ENCODE data around the gene CPT1B. TPM values are rescaled to one million over a fixed set of nuclear protein-coding genes. Genes with fewer than 3 reads are reported as not detected.

The CPT1B gene
- total and polyA plus RNA-seq, 2 donors (not counting 3 experiments of a cell fraction or from before 2014, with no cell fraction given), result 7.1 TPM

GRCh38 chr22:50610581-50610980 lies 32.4 kb upstream of the CPT1B start:
- intact Hi-C loops (cut with micrococcal nuclease), result no loop called here
- dilution Hi-C loops (cut with MboI; ENCODE audit: extremely low pct_ligation_motif_present, low sequenced_read_pairs), result no loop called here
- no peak for FAIRE-seq
- Histone ChIP-seq H3K9me1 (replicated peaks; ENCODE audit: control insufficient read depth, extremely low read depth, insufficient read depth, low read length) (no peaks in the 10 kb centered on the region), H3K36me3 (ENCODE audit: control insufficient read depth in 2 of 2, extremely low read depth in 1 of 2, insufficient read depth in 2 of 2, low read length in 2 of 2) (no peaks in the 10 kb centered on the region), H3K4me2 (ENCODE audit: insufficient read depth, low read length) (no peak overlapping the region), H2AFZ (ENCODE audit: low read depth, low read length) (no peak overlapping the region), H3K9me3 (replicated peaks; ENCODE audit: control insufficient read depth, insufficient read depth, low read length) (no peaks in the 10 kb centered on the region), H3K79me2 (ENCODE audit: control insufficient read depth, insufficient read depth, low read length) (no peaks in the 10 kb centered on the region), H3K4me1 (ENCODE audit: control insufficient read depth, extremely low read depth, insufficient read depth, low read length) (no peaks in the 10 kb centered on the region), H3K4me3 (replicated peaks in 1 of 3; ENCODE audit: insufficient read depth in 1 of 3, low read depth in 1 of 3, low read length in 3 of 3) (no peak overlapping the region), H4K20me1 (replicated peaks; ENCODE audit: control insufficient read depth, extremely low read depth, insufficient read depth, low read length) (no peaks in the 10 kb centered on the region), H3K27ac (ENCODE audit: insufficient read depth, low read depth, low read length) (no peak overlapping the region), H3K27me3 (ENCODE audit: control insufficient read depth in 2 of 2, insufficient read depth in 2 of 2, low read length in 2 of 2) (peaks cover 3 to 4% of the 10 kb centered on the region in 2 experiments), H3K9ac (replicated peaks; ENCODE audit: extremely low read depth, insufficient read depth, low read length) (no peak overlapping the region)
- ChIA-PET POLR2A (no interaction called here), CTCF (no interaction called here)
- TF ChIP-seq MAX (IDR thresholded peaks at IDR 0.05; ENCODE audit: insufficient read depth, insufficient read length), result no peak
- DNase-seq (ENCODE audit: low read depth, low spot score), result no peak
- BruUV-seq (replicated peaks), result no TSS peak

DNA sequence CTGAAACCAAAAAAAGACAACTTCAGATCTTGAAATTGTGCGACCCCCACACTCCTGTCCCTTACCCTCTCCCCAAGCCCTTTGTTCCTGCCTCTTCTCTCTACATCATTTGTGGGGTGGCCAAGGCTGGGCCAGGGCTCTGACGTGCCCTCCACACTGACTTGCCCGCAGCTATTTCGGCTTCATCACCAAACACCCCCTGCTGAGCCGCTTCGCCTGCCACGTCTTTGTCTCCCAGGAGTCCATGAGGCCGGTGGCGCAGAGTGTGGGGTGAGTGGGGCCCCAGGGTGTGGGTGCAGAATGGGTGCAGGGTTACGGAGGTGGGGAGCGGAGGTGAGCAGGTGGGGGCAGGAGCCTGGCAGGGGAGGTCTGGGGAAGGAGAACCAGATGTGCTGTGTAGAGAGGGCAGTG lies 31.8 kb upstream of the CPT1B start:
- Histone ChIP-seq H3K9me1 (replicated peaks; ENCODE audit: control insufficient read depth, extremely low read depth, insufficient read depth, low read length) (no peaks in the 10 kb centered on the region), H3K9me3 (replicated peaks; ENCODE audit: control insufficient read depth, insufficient read depth, low read length) (no peaks in the 10 kb centered on the region), H2AFZ (ENCODE audit: low read depth, low read length) (no peak overlapping the region), H3K4me1 (ENCODE audit: control insufficient read depth, extremely low read depth, insufficient read depth, low read length) (no peaks in the 10 kb centered on the region), H3K36me3 (ENCODE audit: control insufficient read depth in 2 of 2, extremely low read depth in 1 of 2, insufficient read depth in 2 of 2, low read length in 2 of 2) (no peaks in the 10 kb centered on the region), H3K4me2 (ENCODE audit: insufficient read depth, low read length) (no peak overlapping the region), H4K20me1 (replicated peaks; ENCODE audit: control insufficient read depth, extremely low read depth, insufficient read depth, low read length) (no peaks in the 10 kb centered on the region), H3K27me3 (ENCODE audit: control insufficient read depth in 2 of 2, insufficient read depth in 2 of 2, low read length in 2 of 2) (peaks cover 3 to 6% of the 10 kb centered on the region in 2 experiments), H3K27ac (ENCODE audit: insufficient read depth, low read depth, low read length) (no peak overlapping the region), H3K4me3 (replicated peaks in 1 of 3; ENCODE audit: insufficient read depth in 1 of 3, low read depth in 1 of 3, low read length in 3 of 3) (no peak overlapping the region), H3K9ac (replicated peaks; ENCODE audit: extremely low read depth, insufficient read depth, low read length) (no peak overlapping the region), H3K79me2 (ENCODE audit: control insufficient read depth, insufficient read depth, low read length) (no peaks in the 10 kb centered on the region)
- intact Hi-C loops (cut with micrococcal nuclease), result no loop called here
- dilution Hi-C loops (cut with MboI; ENCODE audit: extremely low pct_ligation_motif_present, low sequenced_read_pairs), result no loop called here
- DNase-seq (ENCODE audit: low read depth, low spot score), result no peak
- no TSS peak for BruUV-seq (replicated peaks)
- TF ChIP-seq CTCF (IDR thresholded peaks at IDR 0.05; ENCODE audit: extremely low read depth in 1 of 2, insufficient read depth in 1 of 2, low read depth in 1 of 2, low read length in 2 of 2) (no peak), POLR2A (IDR thresholded peaks at IDR 0.05; ENCODE audit: low read depth, low read length) (no peak), JUN (IDR thresholded peaks at IDR 0.05; ENCODE audit: borderline replicate concordance, insufficient read depth, insufficient read length, low read depth) (no peak), POLR2AphosphoS5 (IDR thresholded peaks at IDR 0.05; ENCODE audit: insufficient read depth, low read depth, low read length) (no peak)
- FAIRE-seq, result no peak
- POLR2A ChIA-PET, result no interaction called here
- CTCF ChIA-PET, result no interaction called here

All from endothelial cell of umbilical vein (primary cell).